HCT116 (cell line): ENCODE measurements around the gene NFIC.

Source experiments
- CTCF ChIP-seq, 3 experiments: fragments of 200-600 bp in 1 of 3; sonication (generic) in 1 of 3; IDR thresholded peaks in 2 of 3; conservative IDR thresholded peaks in 1 of 3; 2 replicates each; pipeline ENCODE4 v1.5.1; 2012 to 2017; ENCODE audit warnings: low read depth in 2 of 3, low read length in 2 of 3, antibody characterized with exemption in 1 of 3, borderline replicate concordance in 1 of 3, control low read depth in 1 of 3, mild to moderate bottlenecking in 1 of 3, mixed read lengths in 1 of 3, mixed run types in 1 of 3, moderate library complexity in 1 of 3; ENCODE audit not compliant: insufficient read depth in 1 of 3
- ELF1 ChIP-seq: IDR thresholded peaks from 2 replicates; pipeline ENCODE4 v1.6.1; 2012; ENCODE audit warnings: low read depth, borderline replicate concordance
- EZH2 ChIP-seq: fragments of 200-600 bp; sonication (generic); IDR thresholded peaks from 2 replicates; pipeline ENCODE4 v1.6.1; 2017; ENCODE audit warnings: antibody characterized with exemption, mixed run types
- EZH2phosphoT487 ChIP-seq: fragments of 200-600 bp; IDR thresholded peaks from 2 replicates; pipeline ENCODE4 v1.6.1; 2018; ENCODE audit warnings: antibody characterized with exemption, borderline replicate concordance
- MAX ChIP-seq: IDR thresholded peaks from 2 replicates; pipeline ENCODE4 v1.6.1; 2012
- POLR2A ChIP-seq: IDR thresholded peaks from 2 replicates; pipeline ENCODE4 v1.7.0; 2011; ENCODE audit warnings: borderline replicate concordance; ENCODE audit not compliant: insufficient read depth, insufficient read length; ENCODE audit errors: extremely low read depth
- POLR2AphosphoS5 ChIP-seq: IDR thresholded peaks from 2 replicates; pipeline ENCODE4 v1.6.1; 2011; ENCODE audit warnings: mild to moderate bottlenecking, low read depth, low read length, moderate library complexity
- RAD21 ChIP-seq: IDR thresholded peaks from 2 replicates; pipeline ENCODE4 v1.6.1; 2012; ENCODE audit warnings: low read depth, mild to moderate bottlenecking
- SIN3A ChIP-seq: IDR thresholded peaks from 2 replicates; pipeline ENCODE4 v1.6.1; 2012; ENCODE audit warnings: low read depth
- SRF ChIP-seq: IDR thresholded peaks from 2 replicates; pipeline ENCODE4 v1.6.1; 2012; ENCODE audit warnings: low read depth
- YY1 ChIP-seq: IDR thresholded peaks from 2 replicates; pipeline ENCODE4 v1.6.1; 2011; ENCODE audit warnings: low read length, low read depth, moderate library complexity, mild to moderate bottlenecking; ENCODE audit not compliant: insufficient replicate concordance; ENCODE audit errors: extremely low read depth
- TF ChIP-seq, protein P1 (sequence below): IDR thresholded peaks from 2 replicates; pipeline ENCODE4 v1.6.1; 2012; ENCODE audit warnings: low read depth
- TF ChIP-seq, protein P2 (sequence below): IDR thresholded peaks from 2 replicates; pipeline ENCODE4 v1.6.1; 2012
- TF ChIP-seq, protein P3 (sequence below): IDR thresholded peaks from 2 replicates; pipeline ENCODE4 v1.6.1; 2011; ENCODE audit warnings: mild to moderate bottlenecking, low read length, moderate library complexity; ENCODE audit not compliant: insufficient replicate concordance; ENCODE audit errors: extremely low read depth

DNA sequence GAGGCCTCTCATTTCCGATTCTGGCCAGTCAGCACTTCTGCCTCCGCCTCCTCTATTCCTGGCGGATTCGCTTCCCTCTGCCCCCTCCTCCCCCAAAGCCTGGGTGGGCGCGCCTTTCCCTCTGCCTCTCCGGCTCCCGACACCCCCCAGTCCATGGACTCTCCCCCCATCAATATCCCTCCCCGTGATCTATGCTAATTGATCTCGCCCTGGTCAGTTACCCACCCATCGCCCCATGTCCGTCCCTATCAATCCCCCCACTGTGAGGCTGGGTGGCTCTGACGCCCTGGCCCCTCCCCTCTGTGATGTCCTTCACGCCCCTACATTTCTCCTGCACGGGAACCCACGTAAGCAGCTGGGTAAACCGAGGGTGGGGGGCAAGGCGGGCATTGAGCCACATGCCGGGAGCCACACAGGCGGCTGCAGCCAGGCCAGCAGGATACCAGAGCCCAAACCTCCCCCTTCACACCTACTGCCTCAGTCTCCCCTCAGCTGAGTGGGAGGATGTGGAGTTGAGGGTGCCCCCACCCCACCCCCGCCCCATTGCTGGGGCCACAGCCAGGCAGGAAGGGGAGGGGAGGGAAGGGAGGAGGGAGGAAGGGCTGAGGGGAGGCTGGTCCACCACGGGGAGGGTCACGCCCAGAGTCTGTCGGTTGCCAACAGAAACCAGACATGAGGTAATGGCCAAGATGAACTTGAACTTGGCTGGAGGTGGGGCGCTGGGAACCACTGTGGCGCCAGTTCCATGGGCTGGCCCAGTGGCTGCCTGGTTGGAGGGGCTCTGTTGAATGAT is 92.9 kb downstream of the NFIC start:
- TF ChIP-seq SIN3A = no peak
- TF ChIP-seq, protein P1, sequence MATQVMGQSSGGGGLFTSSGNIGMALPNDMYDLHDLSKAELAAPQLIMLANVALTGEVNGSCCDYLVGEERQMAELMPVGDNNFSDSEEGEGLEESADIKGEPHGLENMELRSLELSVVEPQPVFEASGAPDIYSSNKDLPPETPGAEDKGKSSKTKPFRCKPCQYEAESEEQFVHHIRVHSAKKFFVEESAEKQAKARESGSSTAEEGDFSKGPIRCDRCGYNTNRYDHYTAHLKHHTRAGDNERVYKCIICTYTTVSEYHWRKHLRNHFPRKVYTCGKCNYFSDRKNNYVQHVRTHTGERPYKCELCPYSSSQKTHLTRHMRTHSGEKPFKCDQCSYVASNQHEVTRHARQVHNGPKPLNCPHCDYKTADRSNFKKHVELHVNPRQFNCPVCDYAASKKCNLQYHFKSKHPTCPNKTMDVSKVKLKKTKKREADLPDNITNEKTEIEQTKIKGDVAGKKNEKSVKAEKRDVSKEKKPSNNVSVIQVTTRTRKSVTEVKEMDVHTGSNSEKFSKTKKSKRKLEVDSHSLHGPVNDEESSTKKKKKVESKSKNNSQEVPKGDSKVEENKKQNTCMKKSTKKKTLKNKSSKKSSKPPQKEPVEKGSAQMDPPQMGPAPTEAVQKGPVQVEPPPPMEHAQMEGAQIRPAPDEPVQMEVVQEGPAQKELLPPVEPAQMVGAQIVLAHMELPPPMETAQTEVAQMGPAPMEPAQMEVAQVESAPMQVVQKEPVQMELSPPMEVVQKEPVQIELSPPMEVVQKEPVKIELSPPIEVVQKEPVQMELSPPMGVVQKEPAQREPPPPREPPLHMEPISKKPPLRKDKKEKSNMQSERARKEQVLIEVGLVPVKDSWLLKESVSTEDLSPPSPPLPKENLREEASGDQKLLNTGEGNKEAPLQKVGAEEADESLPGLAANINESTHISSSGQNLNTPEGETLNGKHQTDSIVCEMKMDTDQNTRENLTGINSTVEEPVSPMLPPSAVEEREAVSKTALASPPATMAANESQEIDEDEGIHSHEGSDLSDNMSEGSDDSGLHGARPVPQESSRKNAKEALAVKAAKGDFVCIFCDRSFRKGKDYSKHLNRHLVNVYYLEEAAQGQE = no peak
- no peak for TF ChIP-seq CTCF (IDR thresholded peaks at IDR 0.05 in 2 of 3, conservative IDR thresholded peaks at IDR 0.05 in 1 of 3; ENCODE audit: borderline replicate concordance in 1 of 3, insufficient read depth in 1 of 3, low read depth in 2 of 3, low read length in 2 of 3)
- no peak for TF ChIP-seq EZH2
- TF ChIP-seq YY1 = no peak
- TF ChIP-seq EZH2phosphoT487 = no peak
- TF ChIP-seq POLR2A = no peak
- TF ChIP-seq POLR2AphosphoS5 = no peak
- no peak for TF ChIP-seq RAD21
- TF ChIP-seq, protein P2, sequence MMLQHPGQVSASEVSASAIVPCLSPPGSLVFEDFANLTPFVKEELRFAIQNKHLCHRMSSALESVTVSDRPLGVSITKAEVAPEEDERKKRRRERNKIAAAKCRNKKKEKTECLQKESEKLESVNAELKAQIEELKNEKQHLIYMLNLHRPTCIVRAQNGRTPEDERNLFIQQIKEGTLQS = no peak
- no peak for TF ChIP-seq MAX
- TF ChIP-seq ELF1 = no peak
- no peak for TF ChIP-seq SRF
- TF ChIP-seq, protein P3, sequence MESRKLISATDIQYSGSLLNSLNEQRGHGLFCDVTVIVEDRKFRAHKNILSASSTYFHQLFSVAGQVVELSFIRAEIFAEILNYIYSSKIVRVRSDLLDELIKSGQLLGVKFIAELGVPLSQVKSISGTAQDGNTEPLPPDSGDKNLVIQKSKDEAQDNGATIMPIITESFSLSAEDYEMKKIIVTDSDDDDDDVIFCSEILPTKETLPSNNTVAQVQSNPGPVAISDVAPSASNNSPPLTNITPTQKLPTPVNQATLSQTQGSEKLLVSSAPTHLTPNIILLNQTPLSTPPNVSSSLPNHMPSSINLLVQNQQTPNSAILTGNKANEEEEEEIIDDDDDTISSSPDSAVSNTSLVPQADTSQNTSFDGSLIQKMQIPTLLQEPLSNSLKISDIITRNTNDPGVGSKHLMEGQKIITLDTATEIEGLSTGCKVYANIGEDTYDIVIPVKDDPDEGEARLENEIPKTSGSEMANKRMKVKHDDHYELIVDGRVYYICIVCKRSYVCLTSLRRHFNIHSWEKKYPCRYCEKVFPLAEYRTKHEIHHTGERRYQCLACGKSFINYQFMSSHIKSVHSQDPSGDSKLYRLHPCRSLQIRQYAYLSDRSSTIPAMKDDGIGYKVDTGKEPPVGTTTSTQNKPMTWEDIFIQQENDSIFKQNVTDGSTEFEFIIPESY = no peak
